Measurements from ENCODE around the gene C12orf43. TPM values are rescaled to one million over a fixed set of nuclear protein-coding genes. Genes with fewer than 3 reads are reported as not detected.

C12orf43 gene
- total and polyA plus RNA-seq, 2 of the 4 experiments (the other 2 are of a cell fraction): 12.5 to 13.5 TPM

DNA sequence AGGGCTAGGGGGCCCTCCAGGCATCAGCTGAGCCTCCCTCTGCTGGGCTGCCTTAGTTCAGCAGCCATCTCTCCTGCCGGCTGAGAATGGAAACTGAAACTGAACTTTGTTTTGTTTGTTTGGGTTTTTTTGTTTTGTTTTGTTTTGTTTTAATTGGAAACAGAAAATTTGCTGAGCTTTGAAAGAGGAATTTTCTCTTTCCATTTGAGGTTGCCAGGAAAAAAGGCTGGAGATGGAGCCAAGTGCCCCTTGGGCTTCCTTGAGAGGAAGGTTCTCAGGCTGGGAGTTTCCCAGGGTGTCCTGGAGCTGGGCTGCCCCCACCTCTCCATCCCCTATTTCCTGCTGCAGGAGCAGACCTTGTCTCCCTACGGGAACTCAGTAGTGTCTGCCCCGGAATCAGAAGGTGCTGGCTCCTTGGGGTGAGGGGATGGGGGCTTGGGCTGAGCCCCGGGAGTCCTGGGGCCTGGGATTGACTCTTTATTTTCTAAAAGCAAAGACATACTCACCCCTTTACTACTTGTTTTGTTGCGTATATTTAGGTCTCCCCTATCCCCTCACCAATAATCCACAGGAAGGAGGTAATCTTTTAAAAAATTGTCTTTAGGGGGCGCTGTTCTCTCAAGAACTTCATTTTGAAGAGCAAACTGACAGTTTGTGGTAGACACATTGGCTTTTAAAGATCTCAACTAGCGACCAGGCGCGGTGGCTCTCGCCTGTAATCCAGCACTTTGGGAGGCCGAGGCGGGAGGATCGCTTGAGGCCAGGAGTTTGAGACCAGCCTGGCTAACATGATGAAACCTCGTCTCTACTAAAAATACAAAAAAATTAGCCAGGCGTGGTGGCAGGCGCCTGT, 44.1 kb upstream of the C12orf43 start:
- POLR2A ChIA-PET (ENCODE audit: unreplicated experiment): no interaction called here
- peak overlapping the region; percentile 1; the same call in 1 of the 2 replicates for H3K9ac ChIP-seq (ENCODE audit: low read depth, low read length)

More for the DNA sequence above, 44.1 kb upstream of the C12orf43 start:
- Histone ChIP-seq H2BK120ac (ENCODE audit: low read depth, low read length) (peak overlapping the region; percentile 44; the same call in 1 of the 2 replicates), H3K27me3 (ENCODE audit: control insufficient read depth, insufficient read depth, low read length) (peaks cover 6% of the 10 kb centered on the region), H3K23ac (ENCODE audit: low read depth, low read length) (0 out of 2 replicates have a peak overlapping the region, but pooled peaks have one; percentile 33), H3K4ac (ENCODE audit: low read depth, low read length) (peak overlapping the region; percentile 68), H3K79me1 (ENCODE audit: low read depth in 1 of 2, low read length in 2 of 2) (no peaks in the 10 kb centered on the region), H3K4me3 (ENCODE audit: insufficient read depth, low read depth, low read length) (peak overlapping the region; percentile 14; the same call in 1 of the 2 replicates), H2BK5ac (ENCODE audit: low read depth, low read length, poor library complexity, severe bottlenecking) (no peak overlapping the region), H2BK20ac (ENCODE audit: low read depth, low read length) (no peak overlapping the region), H4K8ac (ENCODE audit: low read depth in 2 of 2, low read length in 2 of 2) (peak overlapping the region in 1 of 2 experiments; percentile 84; a peak in 2 of 4 replicates), H2AK9ac (replicated peaks; ENCODE audit: low read depth, low read length, poor library complexity) (peak overlapping the region; percentile 72), H3K9me3 (ENCODE audit: control insufficient read depth, insufficient read depth, low read length) (no peaks in the 10 kb centered on the region), H4K91ac (ENCODE audit: insufficient read depth, low read depth, low read length) (no peak overlapping the region), H3K36me3 (ENCODE audit: control insufficient read depth, insufficient read depth, low read length) (no peaks in the 10 kb centered on the region), H3K14ac (replicated peaks; ENCODE audit: low read depth, low read length) (peak overlapping the region; percentile 75), H3K9me1 (ENCODE audit: insufficient read depth, low read length) (no peaks in the 10 kb centered on the region), H2AK5ac (ENCODE audit: low read depth, low read length) (no peak overlapping the region), H3K4me2 (ENCODE audit: low read depth, low read length) (peak overlapping the region; percentile 78), H3K27ac (ENCODE audit: insufficient read depth, low read length) (no peak overlapping the region), H4K5ac (ENCODE audit: low read depth, low read length) (no peak overlapping the region; the same call in 1 of the 2 replicates), H3K4me1 (ENCODE audit: control insufficient read depth, insufficient read depth, low read length) (no peaks in the 10 kb centered on the region), H4K20me1 (ENCODE audit: insufficient read depth, low read length) (no peaks in the 10 kb centered on the region), H3K56ac (ENCODE audit: extremely low read depth, insufficient read depth, low read length) (no peak overlapping the region), H2BK15ac (ENCODE audit: low read depth, low read length) (no peak overlapping the region), H2AFZ (replicated peaks; ENCODE audit: low read length, poor library complexity) (peak overlapping the region; percentile 92), H3K18ac (ENCODE audit: low read depth, low read length) (no peak overlapping the region; the same call in 1 of the 2 replicates)
- BruUV-seq (replicated peaks): no TSS peak
- CTCF ChIA-PET: interaction anchor here (0.6 to 1.8 kb wide), 7 partner anchors 8 to 105 kb away, joined by 3 to 7 read pairs (median 3); no protein-coding TSS in a partner anchor
- WGBS, 2 experiments (ENCODE audit: extremely low coverage in 2 of 2, insufficient read length in 1 of 2): 44% methylated on average over 4 of the region's 16 CpGs; no CpG with 5 or more reads in 1 of the 2 experiments
- peak; percentile 95 for ATAC-seq (ENCODE audit: low read depth)
- dilution Hi-C loops (cut with HindIII; ENCODE audit: low sequenced_read_pairs, unreplicated experiment): no loop called here
- intact Hi-C loops (cut with micrococcal nuclease): loop anchor here (1.0 to 5.0 kb wide), 4 partner anchors 37 to 622 kb away; no protein-coding TSS in a partner anchor
- TF ChIP-seq CTCF (conservative IDR thresholded peaks at IDR 0.05; ENCODE audit: low read depth, low read length): peak; percentile 45
- peak; percentile 26; the same call in 1 of the 2 replicates for TF ChIP-seq MAZ (IDR thresholded peaks at IDR 0.05; ENCODE audit: borderline replicate concordance, low read depth, low read length)
- no peak for TF ChIP-seq FOS (IDR thresholded peaks at IDR 0.05; ENCODE audit: low read depth, low read length)
- TF ChIP-seq CEBPB (IDR thresholded peaks at IDR 0.05; ENCODE audit: low read depth, low read length): no peak
- TF ChIP-seq CHD1 (IDR thresholded peaks at IDR 0.05; ENCODE audit: low read depth, low read length): no peak
- TF ChIP-seq RAD21 (IDR thresholded peaks at IDR 0.05; ENCODE audit: low read length): peak; percentile 39
- in situ Hi-C loops (cut with MboI; ENCODE audit: low sequenced_read_pairs): no loop called here
- DNase-seq: peak; percentile 33
